Endothelial cell (in vitro differentiated cells): ENCODE results near the gene MIXL1. TPM values are rescaled to one million over a fixed set of nuclear protein-coding genes. Genes with fewer than 3 reads are reported as not detected.
A peak's percentile ranks its signal among the peaks of the same experiment; 100 is the strongest.

Source experiments
- DNase-seq: peaks from one replicate; pipeline ENCODE4 v3.0.0; 2021; ENCODE audit warnings: low spot score
- H3K27ac Mint-ChIP-seq: one replicate; pipeline ENCODE4 v1.8.0; 2021; ENCODE audit warnings: mixed read lengths, inconsistent platforms; ENCODE audit not compliant: unreplicated experiment
- H3K27me3 Mint-ChIP-seq: one replicate; pipeline ENCODE4 v1.8.0; 2021; ENCODE audit warnings: mild to moderate bottlenecking, moderate library complexity, mixed read lengths, inconsistent platforms; ENCODE audit not compliant: unreplicated experiment
- H3K36me3 Mint-ChIP-seq: one replicate; pipeline ENCODE4 v1.8.0; 2021; ENCODE audit warnings: mild to moderate bottlenecking, low read depth, mixed read lengths, inconsistent platforms; ENCODE audit not compliant: unreplicated experiment
- H3K4me1 Mint-ChIP-seq: one replicate; pipeline ENCODE4 v1.8.0; 2021; ENCODE audit warnings: mild to moderate bottlenecking, mixed read lengths, inconsistent platforms; ENCODE audit not compliant: unreplicated experiment
- H3K4me3 Mint-ChIP-seq: one replicate; pipeline ENCODE4 v1.8.0; 2021; ENCODE audit warnings: mild to moderate bottlenecking, mixed read lengths, inconsistent platforms; ENCODE audit not compliant: unreplicated experiment
- H3K9me3 Mint-ChIP-seq: one replicate; pipeline ENCODE4 v1.8.0; 2021; ENCODE audit warnings: mixed read lengths, inconsistent platforms; ENCODE audit not compliant: unreplicated experiment
- CTCF ChIP-seq: fragments of 200-600 bp; sonication (generic); IDR thresholded peaks from one replicate; pipeline ENCODE4 v1.5.0; 2021; ENCODE audit warnings: antibody characterized with exemption; ENCODE audit not compliant: unreplicated experiment
- total RNA-seq: library from RNA; stranded (reverse); fragmentation: NEBNext Ultra II Directional; extraction: Animal tissue kit (Norgen Biotek cat#: 25700); gene quantifications from one replicate; pipeline ENCODE4 v1.2.1, GENCODE V29; 2021; ENCODE audit not compliant: unreplicated experiment

MIXL1 gene
- total RNA-seq, 1 donor from 2014 or later, result 2.4 TPM

- H3K27ac Mint-ChIP-seq, result peak within 1 kb of the TSS; percentile 97
- H3K27me3 Mint-ChIP-seq, result peaks cover 3% of the 10 kb centered on the region
- peak; percentile 81 for DNase-seq
- TF ChIP-seq CTCF, result no peak
- H3K9me3 Mint-ChIP-seq, result no peaks in the 10 kb centered on the region
- H3K4me3 Mint-ChIP-seq, result peak within 1 kb of the TSS; percentile 99
- H3K4me1 Mint-ChIP-seq, result peaks cover 20% of the 10 kb centered on the region
- peaks cover 10% of the 10 kb centered on the region for H3K36me3 Mint-ChIP-seq
Observed at GRCh38 chr1:226186124-226187018, 37.1 kb upstream of the MIXL1 start, which contains the start of gene ACBD3. TSS of gene ACBD3 (minus strand) at chr1:226186741. CDS start at chr1:226186675, 66 bp downstream.

DNA sequence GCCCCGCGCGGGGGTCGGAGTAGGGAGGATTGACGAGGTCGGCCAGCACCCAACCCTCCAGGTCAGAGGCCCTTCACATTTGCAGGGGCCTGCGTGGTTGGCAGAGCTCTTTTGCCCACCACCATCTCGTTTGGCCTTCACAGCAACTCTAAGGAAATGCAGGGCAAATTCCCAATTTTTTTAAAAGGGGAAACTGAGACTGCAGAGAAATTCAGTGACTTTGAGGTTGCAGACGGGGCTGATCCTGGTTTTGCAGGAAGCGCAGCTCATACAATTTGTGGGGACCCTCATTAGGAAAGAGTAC lies 36.5 kb upstream of the MIXL1 start:
- H3K27me3 Mint-ChIP-seq, result peaks cover 3% of the 10 kb centered on the region
- H3K4me1 Mint-ChIP-seq, result peaks cover 20% of the 10 kb centered on the region
- DNase-seq, result no peak
- peaks cover 10% of the 10 kb centered on the region for H3K36me3 Mint-ChIP-seq
- peak overlapping the region; percentile 70 for H3K27ac Mint-ChIP-seq
- TF ChIP-seq CTCF, result no peak
- no peaks in the 10 kb centered on the region for H3K9me3 Mint-ChIP-seq
- H3K4me3 Mint-ChIP-seq, result peak overlapping the region; percentile 94

- Mint-ChIP-seq H3K4me1 (peaks cover 20% of the 10 kb centered on the region), H3K9me3 (no peaks in the 10 kb centered on the region), H3K27ac (no peak overlapping the region), H3K4me3 (peak overlapping the region; percentile 94), H3K27me3 (peaks cover 3% of the 10 kb centered on the region), H3K36me3 (peaks cover 10% of the 10 kb centered on the region)
- no peak for DNase-seq
- no peak for TF ChIP-seq CTCF
Observed at GRCh38 chr1:226187380-226187779, 36.1 kb upstream of the MIXL1 start.

DNA sequence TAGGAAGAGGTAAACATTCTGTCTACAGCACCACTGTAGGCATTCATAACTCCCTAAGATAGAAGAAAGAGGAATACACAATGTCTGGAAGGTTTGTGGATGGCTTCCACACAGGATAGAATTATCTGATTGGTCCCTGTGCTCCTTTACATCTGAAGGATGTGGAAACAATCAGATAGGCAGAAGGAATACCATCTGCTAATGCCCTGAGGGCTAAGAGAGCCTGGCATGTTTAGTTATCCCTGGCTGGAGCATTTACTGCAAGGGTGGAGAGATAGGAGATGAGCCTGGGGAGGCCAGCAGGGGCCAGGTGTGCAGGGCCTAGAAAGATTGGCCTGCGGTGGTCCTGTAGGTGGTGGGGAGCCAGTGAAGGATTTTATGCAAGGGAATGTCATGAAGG lies 28.3 kb upstream of the MIXL1 start:
- Mint-ChIP-seq H3K36me3 (no peaks in the 10 kb centered on the region), H3K27me3 (peaks cover 2% of the 10 kb centered on the region), H3K4me1 (no peaks in the 10 kb centered on the region), H3K27ac (no peak overlapping the region), H3K9me3 (no peaks in the 10 kb centered on the region), H3K4me3 (no peak overlapping the region)
- TF ChIP-seq CTCF, result no peak
- DNase-seq, result no peak

- H3K4me1 Mint-ChIP-seq, result no peaks in the 10 kb centered on the region
- no peaks in the 10 kb centered on the region for H3K36me3 Mint-ChIP-seq
- TF ChIP-seq CTCF, result no peak
- no peak overlapping the region for H3K4me3 Mint-ChIP-seq
- H3K9me3 Mint-ChIP-seq, result no peaks in the 10 kb centered on the region
- peaks cover 2% of the 10 kb centered on the region for H3K27me3 Mint-ChIP-seq
- no peak for DNase-seq
- no peak overlapping the region for H3K27ac Mint-ChIP-seq
Observed at GRCh38 chr1:226199971-226200370, 23.5 kb upstream of the MIXL1 start.
